T-helper 9 cell (primary cell): ENCODE results near the gene MAT2A.
"Not testable (repeated sequence)": the region's sequence is repeated elsewhere in the genome, so short reads cannot be mapped to it uniquely, and the experiment has no call there.

Experiments
- DNase-seq: peaks from one replicate; pipeline ENCODE4 v3.0.0-alpha.2; 2020

The MAT2A gene

GRCh38 chr2:85524336-85524908 lies 14.5 kb upstream of the MAT2A start:
- no peak for DNase-seq

GRCh38 chr2:85525029-85525428 lies 13.9 kb upstream of the MAT2A start:
- DNase-seq, result no peak

DNA sequence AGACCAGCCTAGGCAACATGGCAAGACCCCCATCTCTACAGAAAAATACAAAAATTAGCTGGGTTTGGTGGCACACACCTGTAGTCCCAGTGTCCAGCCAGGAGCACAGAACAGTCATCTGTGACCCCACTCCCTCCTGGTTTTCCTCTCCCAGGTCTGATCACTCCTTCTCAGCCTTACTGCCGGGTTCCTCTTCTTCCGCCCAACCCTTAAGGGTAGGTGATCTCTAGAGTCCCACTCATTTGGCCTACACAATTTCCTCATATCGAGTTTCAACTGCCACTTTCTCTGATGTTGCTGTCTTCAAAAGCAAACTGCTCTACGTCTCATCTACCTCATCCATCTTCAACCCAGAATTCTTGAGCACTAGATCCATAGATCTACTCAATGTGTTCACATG lies 13.4 kb upstream of the MAT2A start:
- DNase-seq, result no peak

DNA sequence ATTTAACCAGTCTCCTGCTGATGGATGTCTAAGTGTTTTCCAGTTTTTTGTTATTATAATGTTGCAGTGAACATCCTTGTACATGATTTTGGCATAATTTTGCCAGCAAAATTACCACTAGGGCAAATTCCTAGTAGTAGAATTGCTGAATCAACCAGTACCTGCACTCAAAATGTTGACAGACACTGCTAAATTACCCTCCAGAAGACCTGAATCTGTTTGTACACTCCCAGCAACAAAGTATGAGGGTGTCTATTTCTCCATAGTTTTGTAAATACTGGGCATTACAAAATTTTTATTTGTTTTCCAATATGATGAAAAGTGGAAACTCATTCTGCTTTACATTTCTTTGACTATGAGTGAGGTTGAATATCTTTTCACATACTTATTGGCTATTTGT lies 11.2 kb upstream of the MAT2A start:
- DNase-seq, result no peak

- no peak for DNase-seq
Observed at GRCh38 chr2:85528355-85528754, 10.6 kb upstream of the MAT2A start.

- no peak for DNase-seq
Observed at GRCh38 chr2:85529809-85530208, 9.2 kb upstream of the MAT2A start.

- DNase-seq, result no peak
Observed at GRCh38 chr2:85531589-85531988, 7.4 kb upstream of the MAT2A start.

GRCh38 chr2:85534099-85534498 lies 4.9 kb upstream of the MAT2A start:
- DNase-seq, result no peak

- no peak for DNase-seq
Observed at GRCh38 chr2:85534881-85535280, 4.1 kb upstream of the MAT2A start.

- no peak for DNase-seq
Observed at GRCh38 chr2:85536479-85536878, 2.5 kb upstream of the MAT2A start.

DNA sequence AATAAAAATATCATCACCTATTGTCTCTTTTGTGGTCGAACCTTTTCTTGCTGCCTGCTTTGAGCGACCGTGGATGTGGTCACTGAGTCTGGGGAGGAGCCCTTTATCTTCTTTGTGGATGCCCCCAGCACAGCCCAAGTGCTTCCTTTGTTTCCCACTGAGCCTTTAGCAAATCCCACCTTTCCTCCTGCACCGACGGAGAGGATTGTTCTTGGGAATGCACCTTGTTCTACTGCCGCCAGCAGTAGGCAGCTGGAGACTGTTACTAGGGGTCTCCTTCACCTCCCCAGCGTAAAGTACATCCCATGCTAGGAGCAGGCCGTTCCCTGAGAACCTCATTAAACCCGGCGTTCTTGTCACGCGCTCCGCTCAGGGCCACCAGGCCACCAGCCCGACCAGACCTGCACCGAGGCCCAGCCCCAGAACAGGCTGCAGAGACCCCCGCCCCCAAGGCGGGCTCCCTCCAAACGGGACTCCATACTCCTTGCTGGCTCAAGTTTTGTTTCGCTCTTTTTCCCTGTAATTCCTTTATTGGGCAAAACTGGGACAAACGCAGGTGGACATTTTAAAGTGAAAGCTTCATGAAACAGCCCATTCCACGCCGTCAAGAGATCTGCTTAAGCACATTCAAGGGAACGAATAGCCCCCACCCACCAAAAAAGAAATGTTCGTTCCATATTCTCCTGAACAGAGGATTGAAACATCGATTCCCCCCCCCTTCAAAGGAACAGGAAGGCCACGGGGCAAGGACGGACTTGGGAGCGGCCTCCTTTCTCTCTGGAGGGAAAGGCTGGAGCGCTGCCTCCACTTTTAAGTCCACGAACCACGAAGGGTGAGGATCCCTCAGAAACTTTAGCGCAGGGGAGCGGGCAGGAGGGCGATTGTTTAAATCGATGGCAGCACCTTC lies 1.1 kb upstream of the MAT2A start:
- DNase-seq, result no peak

- peak; percentile 60 for DNase-seq
Observed at GRCh38 chr2:85539361-85540132, 579 bp downstream of the MAT2A start.

GRCh38 chr2:85540133-85540648 lies 1.2 kb downstream of the MAT2A start:
- DNase-seq, result no peak

- DNase-seq, result no peak
Observed at GRCh38 chr2:85541262-85541661, 2.3 kb downstream of the MAT2A start.

GRCh38 chr2:85541753-85542457 lies 2.9 kb downstream of the MAT2A start:
- no peak for DNase-seq

DNA sequence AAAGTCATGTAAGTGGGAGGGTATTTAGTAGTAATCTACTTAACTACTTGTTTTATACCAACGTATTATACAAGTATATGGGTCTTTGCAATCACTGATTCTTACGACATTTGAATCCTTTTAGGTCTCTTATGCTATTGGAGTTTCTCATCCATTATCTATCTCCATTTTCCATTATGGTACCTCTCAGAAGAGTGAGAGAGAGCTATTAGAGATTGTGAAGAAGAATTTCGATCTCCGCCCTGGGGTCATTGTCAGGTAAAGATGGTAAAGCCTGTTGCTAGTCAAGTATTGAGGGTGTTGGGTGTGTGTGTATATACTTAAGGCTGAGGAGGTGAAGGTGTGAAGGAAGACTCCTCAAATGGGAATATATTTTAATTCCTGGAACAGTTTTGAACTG lies 3.8 kb downstream of the MAT2A start:
- DNase-seq, result no peak

DNA sequence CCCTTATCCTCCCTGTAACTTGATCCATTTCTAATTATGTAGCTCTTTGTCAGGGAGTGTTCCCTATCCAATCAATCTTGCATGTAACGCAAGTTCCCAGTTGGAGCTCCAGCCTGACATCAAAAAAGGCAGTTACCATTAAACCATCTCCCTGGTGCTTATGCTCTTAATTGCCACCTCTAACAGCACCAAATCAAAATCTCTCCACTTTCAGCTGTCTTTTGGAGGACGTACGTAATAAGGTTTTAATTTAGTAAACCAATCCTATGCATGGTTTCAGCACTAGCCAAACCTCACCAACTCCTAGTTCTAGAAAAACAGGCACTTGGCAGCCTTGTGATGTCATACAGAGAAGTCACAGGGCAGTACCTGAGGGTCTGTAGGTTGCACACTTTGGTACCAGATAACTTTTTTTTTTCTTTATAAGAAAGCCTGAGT lies 5.3 kb downstream of the MAT2A start:
- not testable (repeated sequence) for DNase-seq

- DNase-seq, result not testable (repeated sequence)
Observed at GRCh38 chr2:85544915-85545779, 6.2 kb downstream of the MAT2A start.

- DNase-seq, result no peak
Observed at GRCh38 chr2:85545780-85546240, 6.8 kb downstream of the MAT2A start.

DNA sequence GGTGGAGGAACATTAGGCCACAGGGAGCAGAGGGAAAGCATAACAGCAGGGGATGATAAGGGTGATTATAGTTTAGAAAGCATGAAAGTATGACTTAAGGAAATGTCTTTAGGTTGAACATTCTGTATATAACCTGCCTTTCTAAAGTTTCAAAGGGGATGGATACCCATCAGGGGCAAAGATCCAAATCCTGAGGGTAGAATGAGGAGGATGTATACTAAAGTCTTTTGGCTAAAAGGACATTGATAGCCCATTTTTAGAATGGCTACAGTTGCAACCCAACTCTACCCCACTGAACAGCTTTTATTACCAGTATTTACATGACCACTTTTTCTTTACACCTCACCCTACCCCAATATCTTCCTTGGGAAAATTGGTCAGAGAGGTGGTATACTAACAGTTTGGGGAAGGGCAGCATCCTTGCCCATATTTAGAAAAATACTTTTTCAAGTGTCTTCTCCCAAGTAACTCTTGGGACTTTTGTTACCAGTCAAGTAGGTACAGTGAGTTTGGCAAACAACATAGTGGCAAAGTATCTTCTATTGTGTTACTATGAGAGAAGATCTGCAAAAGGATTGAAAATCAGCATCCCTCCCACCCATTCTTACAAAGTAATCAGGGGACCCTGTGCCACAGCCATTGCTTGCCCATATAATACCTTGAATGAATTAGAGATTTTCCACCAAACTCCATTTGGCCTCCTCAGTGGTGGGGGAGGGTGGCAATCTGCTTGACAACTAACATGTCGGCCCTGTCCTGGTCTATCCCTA lies 8.3 kb downstream of the MAT2A start:
- no peak for DNase-seq
